Measurements from ENCODE around the gene TESK2. TPM values are rescaled to one million over a fixed set of nuclear protein-coding genes. Genes with fewer than 3 reads are reported as not detected.
A peak's percentile ranks its signal among the peaks of the same experiment; 100 is the strongest.

TESK2 gene
- total and polyA plus RNA-seq, 10 donors: 3.2 to 11.5 (median 7.7) TPM

DNA sequence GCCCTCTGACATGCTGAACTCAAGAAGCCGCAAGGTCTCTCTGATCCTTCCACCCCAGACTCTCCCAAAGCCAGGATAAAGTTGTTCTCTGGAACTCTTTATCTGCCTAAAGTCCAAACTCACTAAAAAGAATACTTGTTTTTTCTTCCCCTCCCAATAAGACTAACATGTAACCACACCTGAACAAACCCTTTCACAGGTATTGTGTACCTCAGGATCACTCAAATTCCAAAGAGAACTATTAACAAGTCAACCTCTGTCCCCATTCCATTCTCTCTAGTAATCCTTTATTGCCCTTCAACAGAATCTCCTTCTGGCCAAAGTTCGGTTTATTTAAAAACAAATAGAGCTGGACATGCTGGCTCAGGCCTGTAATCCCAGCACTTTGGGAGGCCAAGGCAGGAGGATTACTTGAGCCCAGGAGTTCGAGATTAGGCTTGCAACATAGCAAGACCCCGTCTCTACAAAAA lies 155.1 kb downstream of the TESK2 start:
- H3K4me3 ChIP-seq: no peak overlapping the region
- TF ChIP-seq POLR2AphosphoS5 (IDR thresholded peaks at IDR 0.05) (no peak), POLR2A (IDR thresholded peaks at IDR 0.05) (no peak)
- TF ChIP-seq, protein P1, sequence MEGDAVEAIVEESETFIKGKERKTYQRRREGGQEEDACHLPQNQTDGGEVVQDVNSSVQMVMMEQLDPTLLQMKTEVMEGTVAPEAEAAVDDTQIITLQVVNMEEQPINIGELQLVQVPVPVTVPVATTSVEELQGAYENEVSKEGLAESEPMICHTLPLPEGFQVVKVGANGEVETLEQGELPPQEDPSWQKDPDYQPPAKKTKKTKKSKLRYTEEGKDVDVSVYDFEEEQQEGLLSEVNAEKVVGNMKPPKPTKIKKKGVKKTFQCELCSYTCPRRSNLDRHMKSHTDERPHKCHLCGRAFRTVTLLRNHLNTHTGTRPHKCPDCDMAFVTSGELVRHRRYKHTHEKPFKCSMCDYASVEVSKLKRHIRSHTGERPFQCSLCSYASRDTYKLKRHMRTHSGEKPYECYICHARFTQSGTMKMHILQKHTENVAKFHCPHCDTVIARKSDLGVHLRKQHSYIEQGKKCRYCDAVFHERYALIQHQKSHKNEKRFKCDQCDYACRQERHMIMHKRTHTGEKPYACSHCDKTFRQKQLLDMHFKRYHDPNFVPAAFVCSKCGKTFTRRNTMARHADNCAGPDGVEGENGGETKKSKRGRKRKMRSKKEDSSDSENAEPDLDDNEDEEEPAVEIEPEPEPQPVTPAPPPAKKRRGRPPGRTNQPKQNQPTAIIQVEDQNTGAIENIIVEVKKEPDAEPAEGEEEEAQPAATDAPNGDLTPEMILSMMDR (IDR thresholded peaks at IDR 0.05 in 8 of 11, conservative IDR thresholded peaks at IDR 0.05 in 3 of 11): no peak
- DNase-seq: no peak
- H3K36me3 ChIP-seq: peaks cover 0 to 36% (median 32%) of the 10 kb centered on the region in 6 donors
- WGBS, 5 donors: 93 to 99% (median 96%) methylated on average over 4 of the region's 4 CpGs
- H3K4me1 ChIP-seq: peaks cover 12 to 39% (median 31%) of the 10 kb centered on the region in 6 donors
- H3K9me3 ChIP-seq: no peaks in the 10 kb centered on the region
- no peak overlapping the region for H3K27ac ChIP-seq
- intact Hi-C loops (cut with DNase I; ENCODE audit: low total_unique reads): no loop called here
- H3K27me3 ChIP-seq (replicated peaks in 1 of 7): no peaks in the 10 kb centered on the region

DNA sequence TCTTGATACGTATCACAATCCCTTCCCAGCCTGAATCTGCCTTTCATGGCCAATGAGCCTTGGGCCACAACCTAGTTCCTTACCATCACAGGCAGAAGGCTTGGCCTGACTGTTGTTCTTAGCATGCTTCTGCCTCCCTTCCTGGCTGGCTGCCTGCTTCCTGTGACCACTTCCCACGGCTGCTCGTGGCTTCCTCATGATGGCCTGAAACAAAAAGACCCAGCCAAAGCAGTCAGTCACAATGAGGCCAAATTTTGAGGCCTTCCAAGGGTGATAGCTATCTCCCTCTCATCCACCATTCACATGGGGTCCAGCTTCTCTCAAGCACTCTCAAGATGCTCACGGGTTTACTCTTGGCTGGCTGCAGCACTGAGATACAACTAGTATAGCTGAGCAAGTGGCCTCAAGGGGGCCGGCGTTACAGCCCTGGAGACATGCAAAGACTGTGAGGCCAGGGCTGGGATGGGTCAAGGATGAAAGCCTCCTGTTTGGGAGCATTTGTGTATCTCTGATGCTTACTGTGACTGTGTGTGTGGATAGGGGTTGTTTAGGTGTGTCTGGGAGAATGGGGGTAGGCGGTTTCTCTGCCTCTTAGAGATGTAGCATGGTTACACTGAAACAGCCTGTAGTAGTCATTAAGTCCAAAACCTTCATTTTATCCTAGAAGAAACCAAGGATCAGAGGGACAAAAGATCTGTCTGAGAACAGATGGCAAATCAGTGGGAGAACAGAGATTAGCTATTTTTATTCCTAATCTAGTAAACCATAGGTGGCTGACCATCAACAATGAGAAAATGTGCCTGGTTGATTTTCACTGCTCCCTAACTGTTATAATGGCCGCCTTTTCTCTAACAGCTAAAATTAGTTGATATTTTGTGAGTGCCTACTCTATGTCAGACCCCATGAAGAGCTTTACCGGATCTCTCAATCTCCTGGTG lies 156.4 kb downstream of the TESK2 start:
- Histone ChIP-seq H3K9me3 (no peaks in the 10 kb centered on the region), H3K4me1 (peaks cover 9 to 32% (median 25%) of the 10 kb centered on the region in 6 donors), H3K27ac (peak overlapping the region in 3 of 8 donors; percentile 28 to 55 (median 51)), H3K4me3 (no peak overlapping the region), H3K27me3 (replicated peaks in 1 of 7) (no peaks in the 10 kb centered on the region), H3K36me3 (peaks cover 0 to 48% (median 39%) of the 10 kb centered on the region in 6 donors)
- intact Hi-C loops (cut with DNase I; ENCODE audit: low total_unique reads): no loop called here
- 61 to 68% (median 63%) methylated on average over 9 of the region's 9 CpGs for WGBS, 5 donors
- DNase-seq: peak; percentile 78
- TF ChIP-seq POLR2AphosphoS5 (IDR thresholded peaks at IDR 0.05) (peak in 2 of 3 donors; percentile 34 to 39), POLR2A (IDR thresholded peaks at IDR 0.05) (no peak)
- TF ChIP-seq, protein P1 (IDR thresholded peaks at IDR 0.05 in 8 of 11, conservative IDR thresholded peaks at IDR 0.05 in 3 of 11): no peak

DNA sequence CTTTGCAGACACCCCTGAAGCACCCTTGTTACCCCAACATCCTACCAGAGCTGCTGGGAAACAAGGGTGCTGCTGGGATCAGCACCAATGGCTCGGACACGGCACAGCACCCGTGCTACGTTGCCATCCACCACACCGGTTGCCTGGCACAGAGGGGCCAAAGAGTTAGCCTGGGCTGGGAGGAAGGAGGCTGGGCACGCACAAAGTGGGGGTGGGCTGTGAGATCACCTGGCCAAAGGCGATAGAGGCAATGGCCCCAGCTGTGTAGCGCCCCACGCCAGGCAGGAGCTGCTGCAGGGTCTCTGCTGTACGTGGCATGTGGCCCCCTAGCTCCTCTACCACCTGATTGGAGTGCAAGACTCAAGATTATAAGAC lies 158.6 kb downstream of the TESK2 start:
- intact Hi-C loops (cut with DNase I; ENCODE audit: low total_unique reads): no loop called here
- H3K9me3 ChIP-seq: no peaks in the 10 kb centered on the region
- peaks cover 0 to 6% (median 0%) of the 10 kb centered on the region in 7 donors for H3K27me3 ChIP-seq (replicated peaks in 1 of 7)
- no peak for DNase-seq
- TF ChIP-seq, protein P1 (IDR thresholded peaks at IDR 0.05 in 8 of 11, conservative IDR thresholded peaks at IDR 0.05 in 3 of 11): no peak
- no peak for TF ChIP-seq POLR2AphosphoS5 (IDR thresholded peaks at IDR 0.05)
- TF ChIP-seq POLR2A (IDR thresholded peaks at IDR 0.05): no peak
- peaks cover 8 to 26% (median 20%) of the 10 kb centered on the region in 6 donors for H3K4me1 ChIP-seq
- no peak overlapping the region for H3K27ac ChIP-seq
- WGBS, 5 donors: 90 to 99% (median 98%) methylated on average over 8 to 10 of the region's 10 CpGs
- H3K36me3 ChIP-seq: peaks cover 0 to 59% (median 39%) of the 10 kb centered on the region in 6 donors
- H3K4me3 ChIP-seq: no peak overlapping the region
